Cardiac muscle cell (in vitro differentiated cells and primary cell): Measurements from ENCODE around the gene ATPAF2. TPM values are rescaled to one million over a fixed set of nuclear protein-coding genes. Genes with fewer than 3 reads are reported as not detected.

Experiments used
- DNase-seq, 2 donors: peaks; one replicate each; pipeline versions ENCODE4 v3.0.0 to v3.0.0-alpha.2; 2010 to 2017; ENCODE audit warnings: low read depth in 1 of 2, low spot score in 1 of 2
- H3K27ac ChIP-seq: fragments of 200-600 bp; sonication (generic); 2 replicates; pipeline ENCODE4 v1.5.1; 2016
- H3K27me3 ChIP-seq: fragments of 200-600 bp; sonication (generic); 2 replicates; pipeline ENCODE4 v1.6.0; 2016; ENCODE audit warnings: control low read depth
- H3K36me3 ChIP-seq: fragments of 200-600 bp; sonication (generic); 2 replicates; pipeline ENCODE4 v1.5.1; 2016; ENCODE audit warnings: control low read depth
- H3K4me1 ChIP-seq: fragments of 200-600 bp; sonication (generic); 2 replicates; pipeline ENCODE4 v1.8.1; 2017; ENCODE audit warnings: low read depth, mild to moderate bottlenecking, mixed run types
- H3K4me3 ChIP-seq: fragments of 200-600 bp; sonication (generic); 2 replicates; pipeline ENCODE4 v1.5.1; 2016; ENCODE audit warnings: mild to moderate bottlenecking
- H3K9me3 ChIP-seq: fragments of 200-600 bp; sonication (generic); 2 replicates; pipeline ENCODE4 v1.5.1; 2017; ENCODE audit warnings: low read depth, mild to moderate bottlenecking, control low read depth
- polyA plus RNA-seq: library from polyadenylated mRNA; unstranded; fragments of >200 nt; fragmentation: Nextera tagmentation; extraction: Ambion mirVana; gene quantifications from 2 replicates; pipeline ENCODE4 v1.2.1, GENCODE V29; 2016
- total RNA-seq: library from RNA; depleted of rRNA; stranded (reverse); fragments of >200 nt; gene quantifications from 2 replicates; pipeline ENCODE4 v1.2.3, GENCODE V29; 2016
- TF ChIP-seq, protein P1 (sequence below): IDR thresholded peaks from 2 replicates; pipeline ENCODE4 v1.5.1; 2012; ENCODE audit warnings: low read depth, mild to moderate bottlenecking, low read length

ATPAF2 gene
- total RNA-seq (36.0 and 49.4 TPM in 2 replicates), polyA plus RNA-seq (40.3 and 49.9 TPM in 2 replicates)

GRCh38 chr17:18038861-18039534 is at the start of gene ATPAF2, which contains the start of gene GID4:
Gene ATPAF2 (minus strand): TSS chr17:18039168. CDS start chr17:18039013, 155 bp downstream.
Gene GID4 (plus strand): TSS chr17:18039408. CDS start chr17:18039465, 57 bp downstream.
- Histone ChIP-seq H3K27me3 (no peaks in the 10 kb centered on the region), H3K36me3 (no peaks in the 10 kb centered on the region), H3K4me3 (peak within 1 kb of the TSS; percentile 77), H3K27ac (peak within 1 kb of the TSS; percentile 2), H3K4me1 (peaks cover 12% of the 10 kb centered on the region), H3K9me3 (no peaks in the 10 kb centered on the region)
- DNase-seq, result peak; percentile 100
- TF ChIP-seq, protein P1, sequence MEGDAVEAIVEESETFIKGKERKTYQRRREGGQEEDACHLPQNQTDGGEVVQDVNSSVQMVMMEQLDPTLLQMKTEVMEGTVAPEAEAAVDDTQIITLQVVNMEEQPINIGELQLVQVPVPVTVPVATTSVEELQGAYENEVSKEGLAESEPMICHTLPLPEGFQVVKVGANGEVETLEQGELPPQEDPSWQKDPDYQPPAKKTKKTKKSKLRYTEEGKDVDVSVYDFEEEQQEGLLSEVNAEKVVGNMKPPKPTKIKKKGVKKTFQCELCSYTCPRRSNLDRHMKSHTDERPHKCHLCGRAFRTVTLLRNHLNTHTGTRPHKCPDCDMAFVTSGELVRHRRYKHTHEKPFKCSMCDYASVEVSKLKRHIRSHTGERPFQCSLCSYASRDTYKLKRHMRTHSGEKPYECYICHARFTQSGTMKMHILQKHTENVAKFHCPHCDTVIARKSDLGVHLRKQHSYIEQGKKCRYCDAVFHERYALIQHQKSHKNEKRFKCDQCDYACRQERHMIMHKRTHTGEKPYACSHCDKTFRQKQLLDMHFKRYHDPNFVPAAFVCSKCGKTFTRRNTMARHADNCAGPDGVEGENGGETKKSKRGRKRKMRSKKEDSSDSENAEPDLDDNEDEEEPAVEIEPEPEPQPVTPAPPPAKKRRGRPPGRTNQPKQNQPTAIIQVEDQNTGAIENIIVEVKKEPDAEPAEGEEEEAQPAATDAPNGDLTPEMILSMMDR, result no peak

GRCh38 chr17:18087610-18088491 is 48.9 kb upstream of the ATPAF2 start, which contains the start of gene DRG2:
Gene DRG2 (plus strand): TSS chr17:18087948. CDS start chr17:18088024, 76 bp downstream.
- H3K27me3 ChIP-seq, result no peaks in the 10 kb centered on the region
- TF ChIP-seq, protein P1, result no peak
- H3K27ac ChIP-seq, result peak within 1 kb of the TSS; percentile 81
- H3K4me3 ChIP-seq, result peak within 1 kb of the TSS; percentile 70
- H3K4me1 ChIP-seq, result peaks cover 3% of the 10 kb centered on the region
- DNase-seq, result peak; percentile 95 to 96
- H3K36me3 ChIP-seq, result no peaks in the 10 kb centered on the region
- H3K9me3 ChIP-seq, result no peaks in the 10 kb centered on the region

DNA sequence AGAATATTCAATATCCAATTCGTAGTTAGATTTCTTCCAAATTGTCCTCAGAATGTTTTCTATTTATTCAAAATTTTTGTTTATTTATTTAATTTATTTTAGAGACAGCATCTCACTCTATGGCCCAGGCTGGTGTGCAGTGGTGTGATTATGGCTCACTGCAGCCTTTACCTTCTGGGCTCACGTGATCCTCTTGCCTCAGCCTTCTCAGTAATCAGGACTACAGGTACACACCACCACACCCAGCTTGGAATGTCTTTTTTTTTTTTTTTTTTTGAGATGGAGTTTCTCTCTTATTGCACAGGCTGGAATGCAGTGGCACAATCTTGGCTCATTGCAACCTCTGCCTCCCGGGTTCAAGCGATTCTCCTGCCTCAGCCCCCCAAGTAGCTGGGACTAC is 45.3 kb upstream of the ATPAF2 start:
- no peaks in the 10 kb centered on the region for H3K36me3 ChIP-seq
- no peak overlapping the region for H3K27ac ChIP-seq
- TF ChIP-seq, protein P1, result no peak
- H3K9me3 ChIP-seq, result no peaks in the 10 kb centered on the region
- peaks cover 3% of the 10 kb centered on the region for H3K4me1 ChIP-seq
- DNase-seq, result no peak
- H3K4me3 ChIP-seq, result no peak overlapping the region
- no peaks in the 10 kb centered on the region for H3K27me3 ChIP-seq

DNA sequence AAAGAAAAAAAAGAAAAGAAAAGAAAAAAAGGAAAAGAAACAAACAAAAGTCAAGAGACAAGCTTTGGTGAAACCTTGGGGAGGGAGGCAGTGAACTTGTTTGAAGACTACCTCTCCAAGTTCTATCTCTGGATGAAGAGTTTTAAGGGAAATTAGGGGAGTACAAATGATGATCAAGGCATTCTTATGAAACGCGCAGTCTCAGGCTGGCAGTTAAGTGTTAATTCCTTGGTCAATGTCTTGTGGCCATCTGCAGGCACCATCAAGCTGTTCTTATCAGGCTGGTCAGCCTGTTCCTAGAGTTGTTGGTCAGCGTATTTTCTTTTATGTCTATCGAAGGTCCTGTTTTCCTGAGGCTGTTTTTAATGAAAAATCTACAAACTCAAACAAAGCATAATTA is 40.6 kb upstream of the ATPAF2 start:
- no peaks in the 10 kb centered on the region for H3K27me3 ChIP-seq

DNA sequence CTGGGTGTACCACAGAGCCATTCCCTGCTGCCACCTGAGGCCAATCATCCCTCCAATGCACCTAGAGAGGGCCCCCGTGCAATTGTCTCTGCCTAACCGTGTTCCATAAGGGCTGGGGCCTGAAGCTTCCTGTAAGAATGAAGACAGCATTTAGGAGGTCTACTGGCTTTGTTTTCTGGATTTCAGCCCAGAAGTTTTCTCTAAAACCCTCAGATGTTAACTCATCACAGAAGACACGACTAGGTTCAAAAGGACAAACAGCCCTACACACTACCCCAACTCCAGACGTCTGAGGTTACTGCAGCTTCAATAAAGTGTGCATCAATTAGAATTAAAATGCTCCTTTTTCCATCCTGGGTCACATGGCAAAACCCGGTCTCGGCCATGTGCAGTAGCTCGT is 38.0 kb upstream of the ATPAF2 start:
- DNase-seq, result peak in 1 of 2 donors; percentile 33
- no peaks in the 10 kb centered on the region for H3K27me3 ChIP-seq
- H3K9me3 ChIP-seq, result no peaks in the 10 kb centered on the region
- no peaks in the 10 kb centered on the region for H3K36me3 ChIP-seq
- TF ChIP-seq, protein P1, result no peak
- H3K4me1 ChIP-seq, result no peaks in the 10 kb centered on the region
- no peak overlapping the region for H3K27ac ChIP-seq
- H3K4me3 ChIP-seq, result no peak overlapping the region

More for the DNA sequence above, 40.6 kb upstream of the ATPAF2 start:
- no peaks in the 10 kb centered on the region for H3K9me3 ChIP-seq
- TF ChIP-seq, protein P1, result no peak
- H3K4me3 ChIP-seq, result no peak overlapping the region
- no peak overlapping the region for H3K27ac ChIP-seq
- H3K4me1 ChIP-seq, result no peaks in the 10 kb centered on the region
- H3K36me3 ChIP-seq, result no peaks in the 10 kb centered on the region
- no peak for DNase-seq
